ENCODE data around the gene CDH23.

The CDH23 gene

DNA sequence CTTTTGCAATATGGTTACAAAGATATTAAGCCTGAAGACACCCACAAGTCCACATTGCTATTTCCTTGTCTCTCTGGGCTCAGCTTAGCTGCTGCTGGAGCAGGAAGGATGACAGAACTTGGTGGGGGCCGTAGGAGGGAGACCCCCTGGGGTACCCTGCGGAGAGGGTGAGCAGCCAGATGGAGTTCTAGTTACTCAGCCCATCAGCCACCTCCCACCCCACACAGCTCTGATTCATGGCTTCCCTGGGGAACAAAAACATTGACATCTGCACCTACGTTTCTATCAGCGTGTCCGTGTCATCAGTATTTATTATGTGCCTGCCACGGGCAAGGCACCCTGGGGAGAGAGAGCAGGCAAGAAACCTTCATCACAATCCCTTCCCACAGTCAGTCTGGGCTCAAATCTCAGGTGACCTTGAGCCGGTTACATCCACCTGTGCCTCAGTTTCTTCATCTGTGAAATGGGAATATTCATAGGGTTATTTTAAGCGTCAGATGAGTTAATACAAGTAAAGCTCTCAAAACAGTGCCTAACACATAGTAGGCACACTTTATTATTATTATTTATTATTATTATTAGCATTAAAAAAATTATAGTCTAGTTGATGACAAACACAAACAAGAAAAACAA is 191.3 kb downstream of the CDH23 start:
- Histone ChIP-seq H3K9me3 (replicated peaks; ENCODE audit: insufficient read depth, low read length) (no peaks in the 10 kb centered on the region), H3K4me1 (ENCODE audit: low read length) (no peaks in the 10 kb centered on the region; the same call in 1 of the 2 replicates), H3K27me3 (replicated peaks; ENCODE audit: insufficient read depth, low read length) (peaks cover 17% of the 10 kb centered on the region), H3K27ac (ENCODE audit: low read length) (no peak overlapping the region), H4K20me1 (ENCODE audit: insufficient read depth, low read length) (no peaks in the 10 kb centered on the region), H3K9ac (ENCODE audit: low read length) (no peak overlapping the region), H3K36me3 (replicated peaks; ENCODE audit: insufficient read depth, low read length) (no peaks in the 10 kb centered on the region), H3K9me2 (replicated peaks; ENCODE audit: insufficient read depth, low read length) (no peaks in the 10 kb centered on the region), H3F3A (ENCODE audit: insufficient read depth, low read length) (no peaks in the 10 kb centered on the region), H3K4me3 (ENCODE audit: low read length) (no peak overlapping the region), H3K4me2 (ENCODE audit: low read depth, low read length) (no peak overlapping the region), H3K79me2 (ENCODE audit: low read length) (no peaks in the 10 kb centered on the region), H2AFZ (ENCODE audit: low read length) (no peak overlapping the region)
- no peak for TF ChIP-seq EZH2 (optimal IDR thresholded peaks at IDR 0.05; ENCODE audit: low read depth, low read length)
- no peak for TF ChIP-seq EZH2phosphoT487 (IDR thresholded peaks at IDR 0.05; ENCODE audit: low read length)
- TF ChIP-seq, protein P1, sequence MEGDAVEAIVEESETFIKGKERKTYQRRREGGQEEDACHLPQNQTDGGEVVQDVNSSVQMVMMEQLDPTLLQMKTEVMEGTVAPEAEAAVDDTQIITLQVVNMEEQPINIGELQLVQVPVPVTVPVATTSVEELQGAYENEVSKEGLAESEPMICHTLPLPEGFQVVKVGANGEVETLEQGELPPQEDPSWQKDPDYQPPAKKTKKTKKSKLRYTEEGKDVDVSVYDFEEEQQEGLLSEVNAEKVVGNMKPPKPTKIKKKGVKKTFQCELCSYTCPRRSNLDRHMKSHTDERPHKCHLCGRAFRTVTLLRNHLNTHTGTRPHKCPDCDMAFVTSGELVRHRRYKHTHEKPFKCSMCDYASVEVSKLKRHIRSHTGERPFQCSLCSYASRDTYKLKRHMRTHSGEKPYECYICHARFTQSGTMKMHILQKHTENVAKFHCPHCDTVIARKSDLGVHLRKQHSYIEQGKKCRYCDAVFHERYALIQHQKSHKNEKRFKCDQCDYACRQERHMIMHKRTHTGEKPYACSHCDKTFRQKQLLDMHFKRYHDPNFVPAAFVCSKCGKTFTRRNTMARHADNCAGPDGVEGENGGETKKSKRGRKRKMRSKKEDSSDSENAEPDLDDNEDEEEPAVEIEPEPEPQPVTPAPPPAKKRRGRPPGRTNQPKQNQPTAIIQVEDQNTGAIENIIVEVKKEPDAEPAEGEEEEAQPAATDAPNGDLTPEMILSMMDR (IDR thresholded peaks at IDR 0.05; ENCODE audit: low read length) = no peak
- no peak for DNase-seq

DNA sequence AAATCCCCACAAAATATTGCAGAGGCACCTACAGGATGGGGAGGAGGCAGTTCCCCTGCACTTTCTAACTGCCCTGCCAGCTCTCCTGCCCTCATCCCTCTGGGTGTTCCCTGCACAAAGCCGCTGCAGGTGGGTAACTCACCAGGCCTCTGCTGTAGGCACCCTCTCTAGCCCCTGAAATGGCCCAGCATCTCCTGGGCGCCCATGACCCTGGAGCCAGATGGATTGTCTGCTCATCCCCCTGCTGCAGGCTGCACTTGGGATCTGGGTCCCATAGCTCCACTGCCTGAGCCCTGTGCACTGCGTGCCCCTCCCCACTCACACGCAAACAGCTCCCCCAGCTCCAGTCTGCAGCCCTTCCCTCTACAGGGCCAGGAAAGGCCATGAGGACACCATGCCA is 192.0 kb downstream of the CDH23 start:
- no peak overlapping the region for H3K4me3 ChIP-seq (ENCODE audit: low read length)
- TF ChIP-seq EZH2phosphoT487 (IDR thresholded peaks at IDR 0.05; ENCODE audit: low read length) (no peak), EZH2 (optimal IDR thresholded peaks at IDR 0.05; ENCODE audit: low read depth, low read length) (no peak)
- TF ChIP-seq, protein P1 (IDR thresholded peaks at IDR 0.05; ENCODE audit: low read length) = no peak
- H3K36me3 ChIP-seq (replicated peaks; ENCODE audit: insufficient read depth, low read length) = no peaks in the 10 kb centered on the region
- no peak overlapping the region for H3K4me2 ChIP-seq (ENCODE audit: low read depth, low read length)
- H3K27me3 ChIP-seq (replicated peaks; ENCODE audit: insufficient read depth, low read length) = peaks cover 17% of the 10 kb centered on the region
- no peaks in the 10 kb centered on the region for H3K9me2 ChIP-seq (replicated peaks; ENCODE audit: insufficient read depth, low read length)
- no peaks in the 10 kb centered on the region for H3F3A ChIP-seq (ENCODE audit: insufficient read depth, low read length)
- DNase-seq = no peak
- H4K20me1 ChIP-seq (ENCODE audit: insufficient read depth, low read length) = no peaks in the 10 kb centered on the region
- no peaks in the 10 kb centered on the region; the same call in 1 of the 2 replicates for H3K4me1 ChIP-seq (ENCODE audit: low read length)
- H3K9ac ChIP-seq (ENCODE audit: low read length) = no peak overlapping the region
- no peak overlapping the region for H3K27ac ChIP-seq (ENCODE audit: low read length)
- H3K79me2 ChIP-seq (ENCODE audit: low read length) = no peaks in the 10 kb centered on the region
- no peak overlapping the region for H2AFZ ChIP-seq (ENCODE audit: low read length)
- no peaks in the 10 kb centered on the region for H3K9me3 ChIP-seq (replicated peaks; ENCODE audit: insufficient read depth, low read length)

DNA sequence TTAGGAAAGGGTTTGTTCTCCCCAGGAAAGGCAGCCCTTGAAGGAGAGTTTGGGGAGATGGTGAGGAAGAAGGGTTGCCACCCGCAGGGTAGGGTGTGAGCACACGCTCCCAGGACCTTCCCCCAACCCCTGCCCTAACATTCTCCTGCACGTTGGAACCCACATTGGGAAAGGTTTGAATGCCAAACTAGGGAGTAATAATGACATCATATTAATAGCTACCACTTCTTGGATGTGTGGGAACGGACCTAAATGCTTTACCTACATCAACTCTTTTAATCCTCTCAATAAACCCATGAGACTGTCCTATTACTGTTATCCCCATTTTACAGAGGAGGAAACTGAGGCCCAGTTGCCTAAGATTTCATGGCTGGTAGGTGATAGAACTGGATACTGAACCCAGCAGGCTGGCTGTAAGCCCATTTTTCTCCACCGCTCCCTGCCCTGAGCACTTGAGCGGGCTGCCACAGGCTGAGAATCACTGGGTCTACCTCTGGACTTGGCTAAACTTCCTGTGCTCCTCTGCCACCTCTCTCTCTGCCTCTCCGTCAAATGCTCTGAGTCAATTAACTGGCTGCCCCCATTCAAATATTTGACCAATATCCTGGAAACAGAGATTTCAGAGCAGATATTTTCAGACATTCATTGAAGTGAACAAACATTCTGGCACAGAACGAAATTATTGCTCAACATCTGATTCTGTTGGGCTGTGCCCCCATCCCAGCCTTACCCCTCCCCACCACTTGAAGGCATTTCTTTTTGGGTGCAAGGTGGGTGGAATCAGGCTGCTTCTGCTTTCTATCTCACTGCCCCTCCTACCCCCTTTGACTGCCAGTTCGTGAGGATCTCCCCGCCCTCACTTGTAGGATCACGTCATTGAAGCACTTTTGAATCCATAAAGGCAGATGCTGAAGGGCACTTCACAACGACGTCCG is 193.2 kb downstream of the CDH23 start:
- no peaks in the 10 kb centered on the region for H4K20me1 ChIP-seq (ENCODE audit: insufficient read depth, low read length)
- no peak overlapping the region for H3K9ac ChIP-seq (ENCODE audit: low read length)
- H3K4me2 ChIP-seq (ENCODE audit: low read depth, low read length) = no peak overlapping the region
- H3K9me3 ChIP-seq (replicated peaks; ENCODE audit: insufficient read depth, low read length) = no peaks in the 10 kb centered on the region
- no peak overlapping the region for H3K27ac ChIP-seq (ENCODE audit: low read length)
- no peaks in the 10 kb centered on the region for H3K36me3 ChIP-seq (replicated peaks; ENCODE audit: insufficient read depth, low read length)
- no peaks in the 10 kb centered on the region for H3F3A ChIP-seq (ENCODE audit: insufficient read depth, low read length)
- H3K27me3 ChIP-seq (replicated peaks; ENCODE audit: insufficient read depth, low read length) = peaks cover 17% of the 10 kb centered on the region
- H2AFZ ChIP-seq (ENCODE audit: low read length) = no peak overlapping the region
- H3K4me1 ChIP-seq (ENCODE audit: low read length) = no peaks in the 10 kb centered on the region; the same call in 1 of the 2 replicates
- H3K79me2 ChIP-seq (ENCODE audit: low read length) = no peaks in the 10 kb centered on the region
- TF ChIP-seq EZH2 (optimal IDR thresholded peaks at IDR 0.05; ENCODE audit: low read depth, low read length) (no peak), EZH2phosphoT487 (IDR thresholded peaks at IDR 0.05; ENCODE audit: low read length) (no peak)
- TF ChIP-seq, protein P1 (IDR thresholded peaks at IDR 0.05; ENCODE audit: low read length) = no peak
- no peak overlapping the region for H3K4me3 ChIP-seq (ENCODE audit: low read length)
- DNase-seq = no peak
- H3K9me2 ChIP-seq (replicated peaks; ENCODE audit: insufficient read depth, low read length) = no peaks in the 10 kb centered on the region

All from MM.1S (cell line).